Renal cortical epithelial cell (primary cell): ENCODE results near the gene C11orf68. TPM values are rescaled to one million over a fixed set of nuclear protein-coding genes. Genes with fewer than 3 reads are reported as not detected.

Experiments used
- DNase-seq: peaks from one replicate; pipeline ENCODE4 v3.0.0-alpha.2; 2011; ENCODE audit warnings: low read depth
- total RNA-seq: library from RNA; depleted of rRNA; stranded (reverse); fragments of >200 nt; gene quantifications from 2 replicates; pipeline ENCODE4 v1.2.3, GENCODE V29; 2014

The C11orf68 gene
- total RNA-seq, 1 donor from 2014 or later, result 15.7 TPM

DNA sequence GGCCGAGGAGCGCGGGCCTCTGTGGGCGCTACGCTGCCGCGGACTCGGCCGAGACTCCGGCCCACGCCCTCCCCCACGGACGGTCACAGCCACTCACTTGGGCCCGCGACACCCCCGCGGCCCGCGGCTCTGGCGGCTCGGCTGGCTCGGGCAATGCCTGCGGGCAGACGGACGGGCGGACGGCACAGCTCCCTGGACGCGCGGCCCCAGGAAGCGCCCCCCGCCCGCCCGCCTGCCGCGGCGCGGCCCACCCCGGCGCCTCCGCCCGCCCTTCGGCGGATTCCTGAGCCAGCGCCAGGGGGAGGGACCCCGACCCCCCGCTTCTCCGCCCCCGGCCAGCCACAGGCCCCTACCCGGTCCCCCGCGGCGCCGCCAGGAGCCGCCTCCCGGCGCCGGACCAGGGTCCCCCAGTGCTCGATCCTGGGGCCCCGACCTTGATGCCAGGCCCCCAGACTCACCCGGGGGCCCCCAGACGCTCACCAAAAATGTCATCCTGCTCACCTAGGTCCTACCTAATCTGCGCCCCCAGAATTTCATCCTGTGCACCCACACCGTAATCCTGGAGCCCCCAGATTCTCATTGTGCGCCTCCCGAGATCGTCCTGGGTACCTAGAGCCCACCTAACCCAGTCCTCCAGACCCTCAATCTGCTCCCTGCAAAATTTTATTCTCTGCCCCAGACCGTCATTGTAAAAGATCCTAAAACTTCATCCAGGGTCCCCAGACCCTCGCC lies 46.1 kb downstream of the C11orf68 start, which contains the start of gene EFEMP2:
Gene EFEMP2 (minus strand): TSS at position 215 of the 732 bp plus-strand sequence. CDS start 446 bp downstream, outside the sequence.
- DNase-seq, result no peak

DNA sequence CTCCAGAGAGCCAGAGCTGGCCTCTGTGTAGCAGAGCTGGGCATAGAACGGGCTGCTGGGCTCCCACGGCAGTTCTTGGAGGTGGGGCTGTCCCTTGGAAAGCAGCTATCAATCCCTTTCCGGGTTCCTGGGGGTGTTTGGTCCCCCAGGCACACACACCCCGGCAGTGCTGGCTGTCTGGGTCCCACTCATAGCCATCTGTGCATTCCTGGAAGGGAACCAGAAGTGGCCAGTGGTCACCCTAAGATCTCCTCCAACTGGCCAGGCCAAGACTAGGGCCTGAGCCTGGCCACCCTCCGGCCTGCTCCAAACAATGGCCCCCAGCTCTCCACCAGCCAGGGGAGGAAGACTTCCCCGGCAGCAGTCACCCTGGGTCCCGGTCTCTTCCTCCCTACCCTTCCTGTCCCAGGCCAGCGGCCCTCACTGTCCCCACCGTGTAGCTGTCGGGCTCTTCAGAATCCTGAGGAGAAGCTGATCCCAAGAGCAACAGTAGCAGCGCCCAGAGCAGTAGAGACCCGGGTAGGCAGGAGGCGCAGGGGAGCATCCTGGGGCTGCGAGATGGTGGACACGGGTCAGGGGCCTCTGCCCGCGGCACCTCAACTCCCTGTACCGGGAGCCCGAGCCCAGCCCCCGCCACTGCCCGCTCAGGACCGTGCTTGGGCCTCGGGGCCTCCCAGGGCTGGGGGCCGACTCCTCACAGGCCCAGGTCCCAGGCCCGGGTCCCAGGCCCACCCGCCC lies 46.9 kb downstream of the C11orf68 start:
- DNase-seq, result no peak

DNA sequence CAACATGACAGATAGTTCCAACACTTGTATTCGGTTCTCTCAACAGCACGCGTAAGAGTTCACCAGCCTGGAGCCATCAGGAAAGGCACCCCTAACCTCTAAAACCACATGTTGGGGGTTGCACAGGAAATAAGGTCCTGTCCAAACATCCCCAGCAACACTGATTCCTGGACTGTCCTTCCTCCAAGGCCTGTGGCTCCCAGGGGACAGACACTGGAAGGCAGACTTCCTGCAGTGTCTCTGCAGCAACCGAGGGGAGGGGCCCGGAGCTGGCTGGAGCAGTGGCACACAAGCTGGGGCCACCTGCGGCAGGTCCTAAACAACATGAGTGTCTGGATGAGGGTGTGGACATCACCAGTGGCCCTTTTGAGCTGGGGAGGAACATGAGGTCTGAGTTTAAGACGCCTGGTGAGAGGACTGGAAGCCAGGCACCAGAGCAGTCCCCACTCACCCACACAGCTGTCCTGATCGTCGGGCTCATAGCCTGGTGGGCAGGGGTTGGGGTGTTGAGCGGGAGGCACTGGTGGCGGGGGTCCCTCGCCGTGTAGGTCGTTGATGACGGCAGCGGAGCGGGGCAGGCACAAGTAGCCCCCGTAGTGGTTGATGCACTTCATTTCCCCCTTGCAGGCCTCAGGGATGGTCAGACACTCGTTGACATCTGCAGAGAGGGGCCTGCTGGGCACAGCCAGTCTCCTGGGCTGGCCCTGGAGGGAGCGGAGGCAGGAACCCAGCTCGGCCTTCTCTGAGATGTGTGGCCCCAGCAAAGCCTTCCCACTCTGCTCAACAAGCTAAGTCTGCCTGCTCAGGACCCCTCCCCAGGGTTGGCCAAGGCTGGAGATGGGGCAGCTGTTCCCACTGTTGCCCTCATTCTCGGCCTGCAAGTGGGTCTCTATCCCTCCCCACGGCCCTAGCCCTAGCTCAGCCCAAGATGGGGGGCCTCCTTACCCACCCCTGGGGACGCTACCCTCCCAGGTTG lies 47.9 kb downstream of the C11orf68 start:
- DNase-seq, result no peak

DNA sequence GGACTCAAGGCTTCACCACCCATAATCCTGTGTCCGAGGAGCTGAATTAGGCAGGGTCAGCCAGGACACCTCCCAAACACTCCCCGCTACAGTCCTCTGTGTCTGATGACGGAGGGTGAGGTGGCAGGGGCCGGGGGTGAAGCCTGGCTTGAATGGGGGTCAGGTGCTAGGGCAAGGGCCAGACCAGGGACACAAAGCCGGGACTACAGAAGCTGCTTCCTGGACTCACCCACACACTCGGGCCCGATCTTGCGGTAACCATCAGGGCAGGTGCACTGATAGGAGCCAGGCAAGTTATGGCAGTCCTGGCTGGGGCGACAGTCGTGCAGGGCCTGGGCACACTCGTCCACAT lies 48.6 kb downstream of the C11orf68 start:
- no peak for DNase-seq

DNA sequence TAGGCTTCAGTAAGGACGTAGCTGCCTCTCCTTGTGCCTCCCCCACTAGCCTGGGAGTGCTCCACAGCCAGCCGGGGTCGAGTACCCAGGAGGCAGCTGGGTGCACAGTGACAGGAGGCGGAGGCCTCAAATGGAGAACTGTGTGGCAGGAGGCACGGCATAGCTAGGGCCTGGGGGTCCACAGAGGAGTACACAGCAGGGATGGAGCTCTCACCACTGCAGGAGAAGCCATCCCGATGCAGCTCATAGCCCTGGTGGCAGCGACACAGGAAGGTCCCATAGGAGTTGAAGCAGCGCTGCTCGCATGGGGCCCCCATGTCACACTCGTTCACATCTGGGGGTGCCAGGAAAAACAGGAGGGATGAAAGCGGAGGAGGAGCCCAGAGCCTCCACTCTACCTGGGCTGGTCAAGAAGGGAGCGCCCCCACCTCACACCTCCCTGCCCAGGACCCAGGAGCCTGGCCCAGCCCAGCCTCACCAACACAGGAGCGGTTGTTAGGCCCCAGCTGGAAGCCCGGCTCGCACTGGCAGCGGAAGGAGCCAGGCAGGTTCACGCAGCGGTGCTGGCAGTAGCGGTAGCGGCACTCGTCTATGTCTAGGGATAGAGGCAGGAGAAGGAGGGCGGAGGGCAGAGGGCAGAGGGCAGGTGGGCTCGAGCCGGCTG lies 49.1 kb downstream of the C11orf68 start:
- DNase-seq, result no peak

DNA sequence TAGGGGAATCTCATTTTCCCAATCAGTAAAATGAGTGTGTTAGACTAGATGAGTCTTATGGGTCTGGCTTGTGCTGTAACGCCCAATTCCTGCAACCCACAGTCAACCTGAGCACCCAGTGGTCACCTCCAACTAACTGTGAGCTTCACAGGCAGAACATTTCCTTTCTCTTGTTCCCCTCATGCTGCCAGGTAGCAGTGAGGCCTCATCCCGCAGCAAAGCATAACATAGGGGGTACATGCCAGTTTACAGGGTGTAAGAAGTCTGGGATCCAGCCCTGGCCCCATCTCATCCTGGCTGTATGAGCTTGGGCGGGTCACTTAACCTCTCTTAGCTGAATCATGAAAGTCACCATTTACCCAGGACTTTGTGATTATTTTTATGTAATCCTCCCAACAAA lies 50.0 kb downstream of the C11orf68 start:
- DNase-seq, result no peak

DNA sequence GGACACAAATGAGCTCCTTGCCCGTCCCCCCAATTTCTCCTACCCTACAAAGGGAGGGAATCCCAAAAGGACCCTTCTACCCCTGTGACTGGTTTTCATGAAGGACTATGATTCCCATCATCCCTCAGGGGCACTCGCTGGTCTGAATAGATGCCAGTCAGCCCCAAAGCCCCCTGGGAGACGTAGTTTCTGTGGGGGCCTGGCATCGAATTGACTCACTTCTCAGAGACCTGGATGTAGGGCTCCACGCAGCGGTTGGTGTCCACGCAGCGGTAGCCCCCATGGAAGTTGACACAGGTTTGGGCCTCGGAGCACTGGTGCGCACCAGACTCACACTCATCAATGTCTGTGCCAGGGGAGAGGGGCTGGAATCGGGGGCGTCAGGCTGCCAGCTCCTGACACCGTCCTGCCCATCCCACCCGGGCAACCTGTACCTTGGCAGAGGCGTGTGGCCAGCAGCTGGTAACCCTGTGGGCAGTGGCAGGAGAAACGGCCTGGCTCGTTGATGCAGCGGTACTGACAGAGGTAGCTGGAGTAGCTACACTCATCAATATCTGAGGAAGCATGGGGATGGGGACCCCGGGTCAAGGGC lies 50.7 kb downstream of the C11orf68 start:
- no peak for DNase-seq

DNA sequence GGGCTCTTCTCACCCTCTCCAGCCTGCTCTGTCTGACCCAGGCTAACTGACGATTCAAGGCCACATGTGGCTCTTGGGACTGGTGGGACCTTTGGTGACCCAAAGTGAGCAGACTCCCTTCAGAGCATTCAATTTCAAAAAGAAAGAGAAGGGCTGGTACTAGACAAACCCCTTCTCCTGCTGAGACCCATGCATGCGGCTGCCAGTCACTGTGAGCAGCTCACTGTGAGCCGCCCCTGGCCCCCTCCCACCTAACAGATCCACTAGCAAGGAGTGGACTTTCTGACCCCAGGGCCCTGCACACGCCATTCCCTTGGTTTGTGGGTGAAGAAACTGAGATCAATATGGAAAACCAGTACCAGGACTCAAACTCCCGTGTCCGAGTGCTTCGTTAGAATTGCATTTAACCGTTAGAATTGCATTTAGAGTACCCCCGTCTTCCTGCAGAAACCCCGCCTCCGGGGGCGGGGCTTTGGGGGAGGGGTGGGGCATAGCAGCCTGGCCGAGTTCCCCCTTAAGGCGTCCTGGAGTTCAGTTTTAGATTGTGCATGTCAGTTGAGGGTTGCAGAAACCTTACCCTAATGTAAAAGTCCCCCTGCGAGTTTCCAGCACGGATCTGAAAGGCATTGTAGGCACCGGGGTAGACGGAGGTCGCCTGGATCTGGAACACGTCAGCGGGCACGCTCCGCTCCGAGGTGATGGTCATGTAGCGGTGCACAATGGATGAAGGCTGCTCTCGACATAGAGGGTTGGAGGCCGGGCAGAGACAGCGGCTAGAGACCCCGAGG lies 51.4 kb downstream of the C11orf68 start:
- DNase-seq, result no peak

Other genes with a start within 250 kb of the C11orf68 start
- gene KAT5, start 206.8 kb downstream of the C11orf68 start, total RNA-seq, result 29.5 and 33.7 TPM in 2 replicates
- gene RNASEH2C, start 198.3 kb downstream of the C11orf68 start, total RNA-seq, result 17.2 and 21.5 TPM in 2 replicates
- 10.6 and 17.2 TPM in 2 replicates for gene AP5B1, start 138.1 kb downstream of the C11orf68 start, total RNA-seq
- 0.20 and 5.2 TPM in 2 replicates for gene OVOL1, start 132.0 kb downstream of the C11orf68 start, total RNA-seq
- gene SNX32, start 85.1 kb downstream of the C11orf68 start, total RNA-seq, result 0.40 TPM in 1 of 2 replicates, not detected in the other
- 1,035 and 1,160 TPM in 2 replicates for gene CFL1, start 60.9 kb downstream of the C11orf68 start, total RNA-seq
- gene MUS81, start 58.6 kb downstream of the C11orf68 start, total RNA-seq, result 37.0 and 52.4 TPM in 2 replicates
- 18.9 and 35.0 TPM in 2 replicates for gene EFEMP2, start 46.3 kb downstream of the C11orf68 start, total RNA-seq
- 0.35 TPM in 1 of 2 replicates, not detected in the other for gene CTSW, start 39.2 kb downstream of the C11orf68 start, total RNA-seq
- gene FIBP, start 30.6 kb downstream of the C11orf68 start, total RNA-seq, result 96.8 and 192 TPM in 2 replicates
- gene CCDC85B, start 28.4 kb downstream of the C11orf68 start, total RNA-seq, result 10.0 and 13.5 TPM in 2 replicates
- gene FOSL1, start 18.7 kb downstream of the C11orf68 start, total RNA-seq, result 4.2 and 9.7 TPM in 2 replicates
- 54.2 and 117 TPM in 2 replicates for gene DRAP1, start 364 bp upstream of the C11orf68 start, total RNA-seq
- not detected in 2 replicates for gene TSGA10IP, start 26.4 kb upstream of the C11orf68 start, total RNA-seq
- gene SART1, start 42.7 kb upstream of the C11orf68 start, total RNA-seq, result 10.8 and 43.3 TPM in 2 replicates
- gene EIF1AD, start 83.1 kb upstream of the C11orf68 start, total RNA-seq, result 38.0 and 39.0 TPM in 2 replicates
- gene BANF1, start 83.4 kb upstream of the C11orf68 start, total RNA-seq, result 10.6 and 14.3 TPM in 2 replicates
- gene CST6, start 92.9 kb upstream of the C11orf68 start, total RNA-seq, result 2.3 and 140 TPM in 2 replicates
- gene CATSPER1, start 107.4 kb upstream of the C11orf68 start, total RNA-seq, result 0.65 TPM in 1 of 2 replicates, not detected in the other
- gene GAL3ST3, start 130.1 kb upstream of the C11orf68 start, total RNA-seq, result 0.87 and 1.8 TPM in 2 replicates
- gene SF3B2, start 133.3 kb upstream of the C11orf68 start, total RNA-seq, result 122 and 141 TPM in 2 replicates
- 19.4 and 61.2 TPM in 2 replicates for gene PACS1, start 151.2 kb upstream of the C11orf68 start, total RNA-seq